Aorta (tissue), 5 donors: ENCODE measurements around the gene EPM2AIP1. TPM values are rescaled to one million over a fixed set of nuclear protein-coding genes. Genes with fewer than 3 reads are reported as not detected.
A peak's percentile ranks its signal among the peaks of the same experiment; 100 is the strongest.

Source experiments
- ATAC-seq: fragments of 200-7000 bp; cut with Tn5 transposase; one replicate; pipeline ENCODE4 v1.9.1; 2022; ENCODE audit warnings: moderate library complexity; ENCODE audit not compliant: low FRiP score
- DNase-seq, 2 donors: peaks; one replicate each; pipeline ENCODE4 v3.0.0-alpha.2; 2020
- H3K27ac ChIP-seq, 2 donors: one replicate each; pipeline ENCODE4 v1.5.1; 2013; ENCODE audit warnings: low read length in 2 of 2, mild to moderate bottlenecking in 2 of 2, moderate library complexity in 2 of 2, control low read depth in 1 of 2, inconsistent platforms in 1 of 2, low read depth in 1 of 2
- H3K27me3 ChIP-seq, 2 donors: one replicate each; pipeline ENCODE4 v1.6.1; 2013; ENCODE audit warnings: control low read depth in 1 of 2, low read length in 1 of 2, mild to moderate bottlenecking in 1 of 2, moderate library complexity in 1 of 2; ENCODE audit not compliant: insufficient read depth in 2 of 2, control insufficient read depth in 1 of 2
- H3K36me3 ChIP-seq, 2 donors: one replicate each; pipeline ENCODE4 v1.6.1; 2013; ENCODE audit warnings: control low read depth in 1 of 2, low read length in 1 of 2, mild to moderate bottlenecking in 1 of 2; ENCODE audit not compliant: insufficient read depth in 2 of 2, control insufficient read depth in 1 of 2
- H3K4me1 ChIP-seq, 2 donors: one replicate each; pipeline ENCODE4 v1.6.1; 2013; ENCODE audit warnings: low read length in 2 of 2, control low read depth in 1 of 2, mild to moderate bottlenecking in 1 of 2, moderate library complexity in 1 of 2; ENCODE audit not compliant: insufficient read depth in 2 of 2, control insufficient read depth in 1 of 2
- H3K4me3 ChIP-seq, 2 donors: one replicate each; pipeline ENCODE4 v1.5.1; 2013; ENCODE audit warnings: low read length in 2 of 2, control low read depth in 1 of 2, mild to moderate bottlenecking in 1 of 2
- H3K9me3 ChIP-seq: one replicate; pipeline ENCODE4 v1.6.1; 2013; ENCODE audit warnings: mild to moderate bottlenecking, low read length; ENCODE audit not compliant: control insufficient read depth
- WGBS, 2 donors: extraction: QIAGEN DNeasy Blood & Tissue Kit; methylation state at CpG; one replicate each; pipeline ENCODE4 v1.1.7; 2013; 5-methylcytosine and 5-hydroxymethylcytosine counted together
- intact Hi-C, 2 donors: fragments of 100-400 bp; cut with DNase I; formaldehyde crosslinking; loops; one replicate each; pipeline versions ENCODE4 v1.14.2 to v1.15.0; 2022
- polyA plus RNA-seq, 2 donors: library from polyadenylated mRNA; stranded (reverse); fragments of 200-250 nt; gene quantifications; one replicate each; pipeline ENCODE4 v1.2.3, GENCODE V29; 2013
- total RNA-seq, 2 donors: library from RNA; stranded (reverse); fragmentation: NEBNext Ultra II Directional; extraction: Animal tissue kit (Norgen Biotek cat#: 25700); gene quantifications; one replicate each; pipeline ENCODE4 v1.2.1, GENCODE V29; 2021
- donor health status: healthy with polysubstance abuse.
- donor health status: Bipolar disorder and iron deficiency.
- donor health status: DM: no; HTN: no; CAD: no.
- donor health status: DM: no; HTN: no; CAD: no.
- donor health status: DM: yes; HTN: yes; CAD: no.

The EPM2AIP1 gene
- total and polyA plus RNA-seq, 4 donors = 2.5 to 21.0 (median 15.4) TPM

GRCh38 chr3:36989005-36989404 lies 3.9 kb downstream of the EPM2AIP1 start:
- H3K4me1 ChIP-seq = no peaks in the 10 kb centered on the region
- no peaks in the 10 kb centered on the region for H3K9me3 ChIP-seq
- DNase-seq = no peak
- intact Hi-C loops = no loop called here
- no peaks in the 10 kb centered on the region for H3K27me3 ChIP-seq
- peaks cover 2 to 6% of the 10 kb centered on the region in 2 donors for H3K36me3 ChIP-seq
- H3K27ac ChIP-seq = no peak overlapping the region
- WGBS, 2 donors = 41 to 47% methylated on average over 3 of the region's 3 CpGs
- peak overlapping the region; percentile 14 to 24 for H3K4me3 ChIP-seq
- no peak for ATAC-seq

- no peaks in the 10 kb centered on the region for H3K9me3 ChIP-seq
- DNase-seq = no peak
- H3K27me3 ChIP-seq = no peaks in the 10 kb centered on the region
- WGBS, 2 donors = 85 to 96% methylated on average over 2 of the region's 2 CpGs
- no peak for ATAC-seq
- intact Hi-C loops = no loop called here
- no peak overlapping the region for H3K4me3 ChIP-seq
- no peaks in the 10 kb centered on the region for H3K4me1 ChIP-seq
- H3K36me3 ChIP-seq = peaks cover 2 to 10% of the 10 kb centered on the region in 2 donors
- no peak overlapping the region for H3K27ac ChIP-seq
Measured at GRCh38 chr3:36988356-36988755, 4.6 kb downstream of the EPM2AIP1 start.

GRCh38 chr3:36981006-36981405 lies 11.9 kb downstream of the EPM2AIP1 start:
- H3K4me3 ChIP-seq = no peak overlapping the region
- 94 to 95% methylated on average over 4 of the region's 4 CpGs for WGBS, 2 donors

GRCh38 chr3:36973139-36973538 lies 19.8 kb downstream of the EPM2AIP1 start:
- H3K27me3 ChIP-seq = no peaks in the 10 kb centered on the region
- no peaks in the 10 kb centered on the region for H3K4me1 ChIP-seq
- H3K9me3 ChIP-seq = peaks cover 1% of the 10 kb centered on the region
- ATAC-seq (no peak), DNase-seq (no peak)
- H3K27ac ChIP-seq = no peak overlapping the region
- intact Hi-C loops = no loop called here
- no peak overlapping the region for H3K4me3 ChIP-seq
- H3K36me3 ChIP-seq = peaks cover 0 to 3% of the 10 kb centered on the region in 2 donors
- WGBS, 2 donors = 97 to 99% methylated on average over 1 of the region's 1 CpG

More at GRCh38 chr3:36981006-36981405, 11.9 kb downstream of the EPM2AIP1 start:
- intact Hi-C loops = no loop called here
- Histone ChIP-seq H3K27ac (no peak overlapping the region), H3K4me1 (no peaks in the 10 kb centered on the region), H3K27me3 (no peaks in the 10 kb centered on the region), H3K36me3 (peaks cover 0 to 11% of the 10 kb centered on the region in 2 donors), H3K9me3 (no peaks in the 10 kb centered on the region)
- no peak for ATAC-seq
- no peak for DNase-seq

GRCh38 chr3:36972163-36972562 lies 20.8 kb downstream of the EPM2AIP1 start:
- no peak overlapping the region for H3K4me3 ChIP-seq
- intact Hi-C loops = no loop called here
- no peaks in the 10 kb centered on the region for H3K27me3 ChIP-seq
- ATAC-seq (no peak), DNase-seq (no peak)
- H3K27ac ChIP-seq = no peak overlapping the region
- peaks cover 0 to 3% of the 10 kb centered on the region in 2 donors for H3K36me3 ChIP-seq
- 96 to 100% methylated on average over 2 of the region's 2 CpGs for WGBS, 2 donors
- no peaks in the 10 kb centered on the region for H3K4me1 ChIP-seq
- peaks cover 1% of the 10 kb centered on the region for H3K9me3 ChIP-seq

GRCh38 chr3:36969540-36970432 lies 23.1 kb downstream of the EPM2AIP1 start:
- intact Hi-C loops = no loop called here
- no peak for DNase-seq
- Histone ChIP-seq H3K4me3 (no peak overlapping the region), H3K36me3 (peaks cover 0 to 3% of the 10 kb centered on the region in 2 donors), H3K4me1 (no peaks in the 10 kb centered on the region), H3K27ac (no peak overlapping the region), H3K9me3 (peaks cover 1% of the 10 kb centered on the region), H3K27me3 (no peaks in the 10 kb centered on the region)
- 66% methylated on average over 3 to 4 of the region's 4 CpGs for WGBS, 2 donors
- no peak for ATAC-seq

GRCh38 chr3:36969085-36969484 lies 23.8 kb downstream of the EPM2AIP1 start:
- no peaks in the 10 kb centered on the region for H3K4me1 ChIP-seq
- no peak overlapping the region for H3K4me3 ChIP-seq
- no peak overlapping the region for H3K27ac ChIP-seq
- intact Hi-C loops = no loop called here
- WGBS, 2 donors = 92% methylated on average over 4 of the region's 4 CpGs
- no peak for ATAC-seq
- DNase-seq = no peak
- H3K9me3 ChIP-seq = peaks cover 1% of the 10 kb centered on the region
- H3K27me3 ChIP-seq = no peaks in the 10 kb centered on the region
- H3K36me3 ChIP-seq = peaks cover 0 to 3% of the 10 kb centered on the region in 2 donors

GRCh38 chr3:36965440-36965839 lies 27.5 kb downstream of the EPM2AIP1 start:
- intact Hi-C loops = no loop called here
- ATAC-seq (no peak), DNase-seq (no peak)
- H3K9me3 ChIP-seq = peaks cover 1% of the 10 kb centered on the region
- 81 to 86% methylated on average over 3 of the region's 3 CpGs for WGBS, 2 donors
- H3K27me3 ChIP-seq = no peaks in the 10 kb centered on the region
- no peaks in the 10 kb centered on the region for H3K4me1 ChIP-seq
- H3K36me3 ChIP-seq = no peaks in the 10 kb centered on the region
- no peak overlapping the region for H3K27ac ChIP-seq
- H3K4me3 ChIP-seq = no peak overlapping the region

GRCh38 chr3:36964817-36965216 lies 28.1 kb downstream of the EPM2AIP1 start:
- no peaks in the 10 kb centered on the region for H3K4me1 ChIP-seq
- H3K9me3 ChIP-seq = peaks cover under 1% of the 10 kb centered on the region
- ATAC-seq (no peak), DNase-seq (no peak)
- no peak overlapping the region for H3K27ac ChIP-seq
- no peak overlapping the region for H3K4me3 ChIP-seq
- no peaks in the 10 kb centered on the region for H3K36me3 ChIP-seq
- intact Hi-C loops = no loop called here
- H3K27me3 ChIP-seq = no peaks in the 10 kb centered on the region
